ENCODE measurements around the gene CDK17. TPM values are rescaled to one million over a fixed set of nuclear protein-coding genes. Genes with fewer than 3 reads are reported as not detected.

The CDK17 gene
- 10.0 to 16.9 TPM (median 12.8 TPM) in 5 replicates for total RNA-seq (2022; extraction: Qiagen RNA extraction; ENCODE audit: low read depth)

DNA sequence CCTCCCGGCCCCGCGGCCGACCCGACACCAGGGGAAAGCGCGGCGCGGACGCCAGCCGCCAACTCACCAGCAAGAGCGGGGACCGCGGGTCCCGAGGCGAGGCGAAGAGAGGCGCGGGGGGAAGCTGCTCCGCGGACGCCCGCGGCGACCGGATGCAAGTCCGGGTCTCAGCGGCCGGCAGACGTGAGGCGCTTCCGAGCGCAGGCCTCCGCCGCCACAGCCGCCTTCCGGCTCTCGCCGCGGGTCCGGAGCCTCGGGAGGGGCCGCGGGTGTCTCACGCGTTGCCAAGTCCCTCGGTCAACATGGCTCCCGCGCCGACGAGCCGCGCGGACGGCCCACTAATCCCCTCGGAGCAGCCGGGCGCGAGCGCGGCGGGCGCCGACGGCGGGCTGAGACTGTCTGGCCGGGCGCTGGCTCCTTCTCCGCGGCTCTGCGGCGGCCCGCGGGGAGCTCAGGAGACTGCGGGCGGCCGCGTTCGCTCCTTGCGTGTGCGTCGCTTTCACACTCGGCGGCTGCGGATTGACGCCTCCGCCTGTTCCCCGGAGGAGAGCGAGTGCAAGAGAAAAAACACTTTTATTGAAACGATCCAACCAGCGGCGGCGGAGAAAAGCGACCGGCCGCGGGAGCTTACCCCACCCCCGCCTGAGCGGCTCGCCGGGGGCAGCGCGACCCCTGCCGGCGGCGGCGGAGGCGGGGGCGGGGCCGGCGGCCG, at the start of gene CDK17:
Gene CDK17 (minus strand): TSS at position 521 of the 712 bp plus-strand sequence. CDS start 65,603 bp downstream, outside the sequence.

Other genes with a start within 250 kb of the CDK17 start
- gene ELK3, start 206.1 kb downstream of the CDK17 start, total RNA-seq (2022; extraction: Qiagen RNA extraction; ENCODE audit: low read depth): 41.0 to 75.7 TPM (median 68.2 TPM) in 5 replicates
- gene CFAP54, start 89.1 kb upstream of the CDK17 start, total RNA-seq (2022; extraction: Qiagen RNA extraction; ENCODE audit: low read depth): 1.3 to 1.6 TPM (median 1.4 TPM) in 5 replicates